HepG2 (cell line): ENCODE results near the gene TNS1.

Experiments used
- POLR2AphosphoS5 ChIP-seq: IDR thresholded peaks from 2 replicates; pipeline ENCODE4 v1.6.1; 2012; ENCODE audit warnings: low read depth, low read length
- ZFP36 ChIP-seq: fragments of 150-350 bp; IDR thresholded peaks from 2 replicates; pipeline ENCODE4 v1.6.1; 2018; ENCODE audit warnings: borderline replicate concordance, low read length, low read depth; ENCODE audit not compliant: partially characterized antibody
- ZNF101 ChIP-seq: sonication (generic); formaldehyde crosslinking; IDR thresholded peaks from 2 replicates; pipeline ENCODE4 v1.4.0; 2020; ENCODE audit warnings: mild to moderate bottlenecking, low read depth, missing genetic modification reagents, borderline replicate concordance
- TF ChIP-seq, protein P1 (sequence below): sonication (generic); formaldehyde crosslinking; IDR thresholded peaks from 2 replicates; pipeline ENCODE4 v1.5.1; 2020; ENCODE audit warnings: missing genetic modification reagents, mild to moderate bottlenecking, borderline replicate concordance

DNA sequence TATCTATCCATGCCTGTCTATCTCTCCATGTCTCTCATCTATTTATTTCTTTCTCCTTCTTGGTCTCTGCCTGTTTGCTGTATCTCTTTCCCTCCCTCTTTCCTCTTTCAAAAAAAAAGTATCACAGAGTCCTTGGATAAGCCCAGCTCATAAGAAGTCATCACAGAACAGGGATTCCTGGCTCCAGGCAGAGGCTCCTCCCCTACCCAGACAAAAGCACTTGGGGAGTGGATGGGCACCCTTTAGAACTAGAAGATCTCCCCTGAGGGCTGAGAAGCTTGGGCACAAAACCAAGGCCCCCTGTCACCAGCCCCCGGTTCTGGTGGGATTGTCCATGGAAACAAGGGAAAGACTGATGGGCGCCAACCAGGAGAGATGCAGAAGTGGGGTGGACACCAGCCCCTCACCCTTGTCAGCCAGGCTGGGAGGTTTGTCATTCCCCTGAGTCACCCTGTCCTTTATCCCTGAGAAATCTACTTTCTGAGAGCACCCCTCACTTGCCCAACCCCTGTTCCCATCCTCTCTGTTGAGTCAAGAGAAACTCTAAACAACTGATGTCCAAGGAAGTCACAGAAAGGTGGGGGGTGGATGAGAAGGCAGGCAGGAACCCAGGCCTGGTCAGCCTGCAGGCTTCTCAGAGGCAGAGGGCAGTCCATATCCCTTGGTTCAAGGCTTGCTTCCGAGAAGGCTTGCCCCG, 127.1 kb downstream of the TNS1 start:
- TF ChIP-seq, protein P1, sequence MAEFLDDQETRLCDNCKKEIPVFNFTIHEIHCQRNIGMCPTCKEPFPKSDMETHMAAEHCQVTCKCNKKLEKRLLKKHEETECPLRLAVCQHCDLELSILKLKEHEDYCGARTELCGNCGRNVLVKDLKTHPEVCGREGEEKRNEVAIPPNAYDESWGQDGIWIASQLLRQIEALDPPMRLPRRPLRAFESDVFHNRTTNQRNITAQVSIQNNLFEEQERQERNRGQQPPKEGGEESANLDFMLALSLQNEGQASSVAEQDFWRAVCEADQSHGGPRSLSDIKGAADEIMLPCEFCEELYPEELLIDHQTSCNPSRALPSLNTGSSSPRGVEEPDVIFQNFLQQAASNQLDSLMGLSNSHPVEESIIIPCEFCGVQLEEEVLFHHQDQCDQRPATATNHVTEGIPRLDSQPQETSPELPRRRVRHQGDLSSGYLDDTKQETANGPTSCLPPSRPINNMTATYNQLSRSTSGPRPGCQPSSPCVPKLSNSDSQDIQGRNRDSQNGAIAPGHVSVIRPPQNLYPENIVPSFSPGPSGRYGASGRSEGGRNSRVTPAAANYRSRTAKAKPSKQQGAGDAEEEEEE = no peak
- TF ChIP-seq ZNF101 (CRISPR knock-in tag) = no peak
- no peak for TF ChIP-seq POLR2AphosphoS5
- no peak for TF ChIP-seq ZFP36
